GM20000 (cell line): Measurements from ENCODE around the gene MSRB2.

Experiments
- DNase-seq: peaks from one replicate; pipeline ENCODE4 v3.0.0; 2012; ENCODE audit warnings: low spot score
- CTCF ChIP-seq: IDR thresholded peaks from 2 replicates; pipeline ENCODE4 v1.5.1; 2012; ENCODE audit warnings: mild to moderate bottlenecking, control low read depth; ENCODE audit errors: extremely low read depth, missing control alignments

Gene MSRB2

GRCh38 chr10:23157691-23158369 lies 62.5 kb downstream of the MSRB2 start:
- peak; percentile 41 for TF ChIP-seq CTCF
- peak; percentile 63 for DNase-seq

- peak; percentile 77 for TF ChIP-seq CTCF
- peak; percentile 78 for DNase-seq
Observed at GRCh38 chr10:23158370-23158769, 63.0 kb downstream of the MSRB2 start.

GRCh38 chr10:23171232-23171876 lies 76.0 kb downstream of the MSRB2 start:
- no peak for TF ChIP-seq CTCF
- no peak for DNase-seq
